Esophagus squamous epithelium (tissue), 4 donors: ENCODE results near the gene SYT8.

Source experiments
- POLR2A ChIP-seq, 4 donors: fragments of 450-650 bp; IDR thresholded peaks; one replicate each; pipeline ENCODE4 v1.6.1; 2017; ENCODE audit warnings: antibody characterized with exemption in 4 of 4, mild to moderate bottlenecking in 4 of 4, moderate library complexity in 3 of 4
- TF ChIP-seq, protein P1 (sequence below), 6 experiments: fragments of 450-650 bp in 4 of 6; fragments of 200-600 bp in 2 of 6; sonication (generic) in 2 of 6; IDR thresholded peaks; one replicate each; pipeline ENCODE4 v1.5.1; 2016 to 2019; ENCODE audit warnings: antibody characterized with exemption in 6 of 6, mild to moderate bottlenecking in 4 of 6, moderate library complexity in 4 of 6

DNA sequence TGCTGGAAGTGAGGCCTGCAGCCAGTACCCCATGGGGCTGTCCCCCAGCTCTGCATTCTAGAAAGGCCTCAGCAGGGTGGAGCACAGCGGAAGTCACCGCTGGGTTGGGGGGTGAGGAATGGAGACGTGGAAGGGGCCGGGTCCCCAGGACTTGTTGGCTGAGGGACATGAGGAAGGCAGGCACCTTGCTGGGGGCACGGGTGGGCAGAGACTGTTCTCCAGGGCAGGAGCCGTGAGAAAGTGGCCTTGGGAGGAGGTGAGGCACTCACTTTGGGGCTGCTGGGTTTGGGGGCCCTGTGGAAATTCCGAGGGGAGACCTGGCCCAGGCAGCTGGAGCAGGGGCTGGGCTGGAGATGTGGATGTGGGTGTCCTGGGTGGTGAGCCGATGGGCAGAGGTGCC is 9.0 kb downstream of the SYT8 start:
- TF ChIP-seq, protein P1, sequence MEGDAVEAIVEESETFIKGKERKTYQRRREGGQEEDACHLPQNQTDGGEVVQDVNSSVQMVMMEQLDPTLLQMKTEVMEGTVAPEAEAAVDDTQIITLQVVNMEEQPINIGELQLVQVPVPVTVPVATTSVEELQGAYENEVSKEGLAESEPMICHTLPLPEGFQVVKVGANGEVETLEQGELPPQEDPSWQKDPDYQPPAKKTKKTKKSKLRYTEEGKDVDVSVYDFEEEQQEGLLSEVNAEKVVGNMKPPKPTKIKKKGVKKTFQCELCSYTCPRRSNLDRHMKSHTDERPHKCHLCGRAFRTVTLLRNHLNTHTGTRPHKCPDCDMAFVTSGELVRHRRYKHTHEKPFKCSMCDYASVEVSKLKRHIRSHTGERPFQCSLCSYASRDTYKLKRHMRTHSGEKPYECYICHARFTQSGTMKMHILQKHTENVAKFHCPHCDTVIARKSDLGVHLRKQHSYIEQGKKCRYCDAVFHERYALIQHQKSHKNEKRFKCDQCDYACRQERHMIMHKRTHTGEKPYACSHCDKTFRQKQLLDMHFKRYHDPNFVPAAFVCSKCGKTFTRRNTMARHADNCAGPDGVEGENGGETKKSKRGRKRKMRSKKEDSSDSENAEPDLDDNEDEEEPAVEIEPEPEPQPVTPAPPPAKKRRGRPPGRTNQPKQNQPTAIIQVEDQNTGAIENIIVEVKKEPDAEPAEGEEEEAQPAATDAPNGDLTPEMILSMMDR (IDR thresholded peaks at IDR 0.05), result no peak
- no peak for TF ChIP-seq POLR2A (IDR thresholded peaks at IDR 0.05)
